ENCODE measurements around the gene FXYD3.

- no peak for TF ChIP-seq POLR2A (IDR thresholded peaks at IDR 0.05)
- TF ChIP-seq CTCF (IDR thresholded peaks at IDR 0.05): no peak
Observed at GRCh38 chr19:35075202-35076025, 40.2 kb upstream of the FXYD3 start.

All from gastroesophageal sphincter (tissue), 3 donors.